GM12874 (cell line): ENCODE measurements around the gene LUC7L2.

Source experiments
- TF ChIP-seq, protein P1 (sequence below): IDR thresholded peaks from 2 replicates; pipeline ENCODE4 v1.5.1; 2011; ENCODE audit warnings: low read depth, mild to moderate bottlenecking, control low read depth, low read length, moderate library complexity; ENCODE audit not compliant: insufficient read depth

Gene LUC7L2

DNA sequence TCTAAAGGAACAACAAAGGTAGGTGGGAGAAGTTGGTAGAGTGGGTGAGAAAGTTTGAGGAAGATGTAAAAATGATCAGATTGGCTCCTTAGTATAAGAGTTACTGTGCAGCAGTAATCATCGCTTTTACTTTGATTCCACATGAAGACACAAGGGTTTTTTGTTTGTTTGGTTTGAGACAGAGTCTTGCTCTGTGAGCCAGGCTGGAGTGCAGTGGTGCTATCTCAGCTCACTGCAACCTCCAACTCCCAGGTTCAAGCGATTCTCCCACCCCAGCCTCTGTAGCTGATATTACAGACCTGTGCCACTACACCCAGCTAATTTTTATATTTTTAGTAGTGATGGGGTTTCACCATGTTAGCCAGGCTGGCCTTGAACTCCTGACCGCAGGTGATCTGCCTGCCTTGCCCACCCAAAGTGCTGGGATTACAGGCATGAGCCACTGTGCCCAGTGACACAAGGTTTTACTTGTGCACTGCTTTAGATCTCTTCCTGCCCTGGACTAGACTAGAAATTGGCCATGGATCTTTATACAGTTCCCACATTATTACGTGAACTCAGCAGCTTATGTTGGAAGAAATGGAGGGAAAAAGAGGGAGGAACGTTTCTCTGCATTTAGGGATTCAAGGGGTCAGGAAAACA, 10.7 kb downstream of the LUC7L2 start:
- TF ChIP-seq, protein P1, sequence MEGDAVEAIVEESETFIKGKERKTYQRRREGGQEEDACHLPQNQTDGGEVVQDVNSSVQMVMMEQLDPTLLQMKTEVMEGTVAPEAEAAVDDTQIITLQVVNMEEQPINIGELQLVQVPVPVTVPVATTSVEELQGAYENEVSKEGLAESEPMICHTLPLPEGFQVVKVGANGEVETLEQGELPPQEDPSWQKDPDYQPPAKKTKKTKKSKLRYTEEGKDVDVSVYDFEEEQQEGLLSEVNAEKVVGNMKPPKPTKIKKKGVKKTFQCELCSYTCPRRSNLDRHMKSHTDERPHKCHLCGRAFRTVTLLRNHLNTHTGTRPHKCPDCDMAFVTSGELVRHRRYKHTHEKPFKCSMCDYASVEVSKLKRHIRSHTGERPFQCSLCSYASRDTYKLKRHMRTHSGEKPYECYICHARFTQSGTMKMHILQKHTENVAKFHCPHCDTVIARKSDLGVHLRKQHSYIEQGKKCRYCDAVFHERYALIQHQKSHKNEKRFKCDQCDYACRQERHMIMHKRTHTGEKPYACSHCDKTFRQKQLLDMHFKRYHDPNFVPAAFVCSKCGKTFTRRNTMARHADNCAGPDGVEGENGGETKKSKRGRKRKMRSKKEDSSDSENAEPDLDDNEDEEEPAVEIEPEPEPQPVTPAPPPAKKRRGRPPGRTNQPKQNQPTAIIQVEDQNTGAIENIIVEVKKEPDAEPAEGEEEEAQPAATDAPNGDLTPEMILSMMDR = no peak

GRCh38 chr7:139370943-139371313, 11.2 kb downstream of the LUC7L2 start:
- TF ChIP-seq, protein P1 = no peak

- TF ChIP-seq, protein P1 = no peak
Measured at GRCh38 chr7:139374246-139374645, 14.6 kb downstream of the LUC7L2 start.

GRCh38 chr7:139382439-139382838, 22.7 kb downstream of the LUC7L2 start:
- TF ChIP-seq, protein P1 = no peak

DNA sequence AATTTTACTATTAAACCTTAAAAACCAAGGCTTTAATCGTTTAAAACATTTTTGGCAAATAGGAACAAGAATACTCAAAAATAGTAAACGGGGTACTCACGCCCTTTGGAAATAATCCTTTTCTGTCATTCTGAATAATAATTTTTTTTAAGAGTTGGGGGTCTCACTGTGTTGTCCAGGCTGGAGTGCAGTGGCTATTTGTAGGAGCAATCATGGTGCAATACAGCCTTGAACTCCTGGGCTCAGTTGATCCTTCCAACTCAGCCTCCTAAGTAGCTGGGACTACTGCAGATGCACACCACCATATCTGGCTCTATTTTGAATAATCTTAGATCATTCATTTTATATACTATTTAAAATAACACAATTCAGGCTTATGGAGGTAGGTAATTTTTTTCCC, 24.9 kb downstream of the LUC7L2 start:
- TF ChIP-seq, protein P1 = no peak

- TF ChIP-seq, protein P1 = no peak
Measured at GRCh38 chr7:139387594-139387993, 27.9 kb downstream of the LUC7L2 start.

DNA sequence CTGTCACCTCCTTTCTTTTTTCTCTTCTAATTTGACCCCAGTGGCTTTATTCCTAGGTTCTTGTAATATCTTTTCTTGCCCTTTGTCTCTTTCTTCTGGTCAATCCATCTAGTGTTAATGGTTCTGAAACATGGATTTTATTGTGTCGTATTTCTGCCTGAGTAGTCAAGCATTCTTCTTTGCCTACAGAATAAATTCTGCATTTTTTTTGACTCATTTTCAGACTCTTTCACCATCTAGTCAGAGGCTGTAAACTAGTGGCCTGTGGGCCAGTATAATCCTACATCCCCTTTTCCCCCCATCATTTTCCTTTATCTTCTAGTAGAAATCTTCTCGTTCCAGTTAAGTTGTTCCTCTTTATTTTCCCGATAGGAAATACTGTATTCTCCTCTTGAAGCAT, 29.4 kb downstream of the LUC7L2 start:
- TF ChIP-seq, protein P1 = no peak
